GM18907 (cell line): ENCODE results near the gene IRF8.
"Not testable (repeated sequence)": the region's sequence is repeated elsewhere in the genome, so short reads cannot be mapped to it uniquely, and the experiment has no call there.

Experiments
- ATAC-seq: cut with Tn5 transposase; IDR thresholded peaks from one replicate; pipeline ENCODE4 v1.9.1; 2021; ENCODE audit warnings: mild to moderate bottlenecking, moderate library complexity; ENCODE audit not compliant: unreplicated experiment

IRF8 gene

DNA sequence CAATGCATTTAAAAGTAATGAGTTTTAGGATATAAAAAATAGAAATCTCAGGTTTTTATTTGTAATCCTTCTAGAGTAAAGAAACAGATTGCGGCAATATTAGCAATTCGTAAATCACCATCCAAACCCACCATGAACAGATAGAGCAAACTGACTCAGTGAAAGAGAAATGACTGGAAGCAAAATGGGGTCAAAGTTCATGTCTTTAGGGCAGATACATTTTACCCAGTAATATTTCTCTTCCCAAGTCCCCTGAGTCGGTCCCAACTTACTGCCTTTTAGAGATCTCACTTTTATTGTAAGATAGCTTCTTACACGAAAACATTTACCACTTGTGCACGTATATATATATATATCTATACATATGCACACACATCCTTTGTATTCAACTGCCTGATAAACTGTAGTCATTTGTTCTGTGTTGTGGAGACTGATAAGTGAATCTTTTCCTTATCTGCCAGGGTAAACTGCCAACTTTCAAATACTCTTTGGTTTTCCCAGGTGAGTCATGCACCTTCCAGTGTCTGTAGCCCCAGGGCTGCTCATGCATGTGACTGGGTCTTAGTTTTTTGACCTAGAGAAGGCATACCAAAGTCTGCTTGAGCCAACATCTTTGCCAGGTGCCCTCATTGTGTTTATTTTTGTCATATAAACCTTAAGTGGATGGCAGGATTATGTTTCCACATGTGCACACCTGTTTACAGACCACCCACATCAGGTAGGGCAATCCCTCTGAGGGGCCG is 7.8 kb upstream of the IRF8 start:
- no peak for ATAC-seq

DNA sequence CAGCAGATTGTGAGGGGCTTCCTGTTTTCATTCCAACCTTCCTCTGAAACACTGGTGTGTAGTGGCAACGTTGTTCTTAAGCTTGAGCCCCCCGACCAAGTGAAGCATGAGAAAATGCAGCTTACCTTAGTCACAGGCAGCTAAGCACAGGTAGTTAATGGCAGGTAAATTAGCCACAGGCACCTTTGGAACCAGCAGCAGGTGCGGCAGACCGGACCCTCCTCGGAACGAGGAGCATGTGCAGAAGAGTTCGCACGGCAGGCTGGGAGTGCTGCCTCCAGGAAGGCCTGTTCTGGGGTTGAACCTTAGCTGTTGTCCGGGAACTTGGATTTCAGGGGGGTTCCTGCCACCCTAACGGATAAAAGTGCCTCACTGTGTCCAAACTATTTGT is 7.2 kb upstream of the IRF8 start:
- no peak for ATAC-seq

- no peak for ATAC-seq
Observed at GRCh38 chr16:85892760-85893159, 6.2 kb upstream of the IRF8 start.

DNA sequence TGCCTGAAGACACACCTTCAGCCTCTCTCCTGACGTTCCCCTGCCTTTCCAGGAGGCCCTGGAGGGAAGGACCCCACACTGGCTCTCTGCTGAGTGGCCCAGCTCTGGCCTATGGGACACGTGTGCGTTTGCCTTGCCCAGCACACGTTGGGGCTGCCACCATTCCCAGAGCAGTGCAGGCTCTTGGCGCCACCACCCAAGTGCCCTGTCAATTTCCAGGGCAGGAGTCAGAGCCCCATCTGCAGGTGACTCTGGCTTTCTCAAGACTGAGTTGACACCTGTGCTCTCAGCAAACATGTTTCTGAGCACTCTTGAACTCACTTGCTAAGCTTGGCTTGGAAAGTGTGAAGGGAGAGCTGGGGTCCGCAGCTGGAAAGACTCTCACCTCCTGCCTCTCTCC is 4.7 kb upstream of the IRF8 start:
- ATAC-seq: no peak

- ATAC-seq: no peak
Observed at GRCh38 chr16:85897382-85897781, 1.6 kb upstream of the IRF8 start.

GRCh38 chr16:85899444-85899843 is 482 bp downstream of the IRF8 start:
- ATAC-seq: no peak

DNA sequence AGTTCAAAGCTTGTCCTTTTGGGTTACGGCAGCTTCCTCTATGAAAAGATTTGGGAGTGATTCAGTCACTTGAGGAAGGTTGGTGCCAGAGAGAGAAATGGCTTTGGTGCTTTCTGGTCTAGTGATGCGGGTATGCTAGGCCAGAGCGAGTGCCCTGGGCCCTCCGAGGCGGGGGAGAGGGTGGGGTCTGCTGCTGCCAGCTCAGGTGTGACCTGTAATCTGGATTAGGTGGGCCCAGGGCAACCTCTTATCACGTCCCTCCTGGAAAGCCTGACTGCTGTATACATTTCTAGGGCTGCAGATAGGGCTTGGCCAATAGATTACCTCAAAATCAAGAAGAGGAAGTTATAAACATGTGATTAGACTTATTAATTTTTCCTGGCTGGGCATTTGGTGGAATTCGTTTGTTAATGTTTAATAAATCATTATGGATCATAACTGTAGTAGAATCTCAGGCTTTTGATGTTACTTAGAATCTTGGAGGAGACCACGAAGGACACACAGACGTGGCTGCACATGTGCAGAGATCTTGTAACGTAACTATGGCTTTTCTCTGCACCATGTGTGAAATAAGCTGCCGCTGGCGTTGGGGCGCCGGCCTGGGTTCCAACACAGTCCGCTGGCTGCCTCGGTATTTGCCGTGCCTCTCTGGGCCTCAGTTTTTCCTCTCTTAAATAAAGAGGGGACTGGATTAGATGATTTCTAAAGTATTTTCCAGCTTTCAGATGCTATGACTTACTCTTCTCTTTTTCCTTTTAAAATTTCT is 1.2 kb downstream of the IRF8 start:
- no peak for ATAC-seq

DNA sequence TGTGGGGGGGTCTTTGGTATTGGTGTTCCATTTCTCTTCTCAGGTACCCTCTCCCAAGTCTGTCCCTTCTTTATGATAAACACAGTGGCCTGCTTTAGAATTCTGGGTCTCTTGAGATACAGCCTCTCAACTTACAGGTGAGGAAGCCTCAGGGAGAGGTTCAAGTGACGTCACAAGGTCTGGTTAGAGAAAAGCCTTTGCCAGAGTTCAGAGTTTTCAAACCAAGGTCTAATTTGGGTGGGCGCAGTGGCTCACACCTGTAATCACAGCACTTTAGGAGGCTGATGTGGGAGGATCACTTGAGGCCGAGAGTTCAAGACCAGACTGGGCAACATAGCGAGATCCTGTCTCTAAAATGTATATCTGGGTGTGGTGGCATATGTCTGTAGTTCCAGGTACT is 2.1 kb downstream of the IRF8 start:
- ATAC-seq: no peak

DNA sequence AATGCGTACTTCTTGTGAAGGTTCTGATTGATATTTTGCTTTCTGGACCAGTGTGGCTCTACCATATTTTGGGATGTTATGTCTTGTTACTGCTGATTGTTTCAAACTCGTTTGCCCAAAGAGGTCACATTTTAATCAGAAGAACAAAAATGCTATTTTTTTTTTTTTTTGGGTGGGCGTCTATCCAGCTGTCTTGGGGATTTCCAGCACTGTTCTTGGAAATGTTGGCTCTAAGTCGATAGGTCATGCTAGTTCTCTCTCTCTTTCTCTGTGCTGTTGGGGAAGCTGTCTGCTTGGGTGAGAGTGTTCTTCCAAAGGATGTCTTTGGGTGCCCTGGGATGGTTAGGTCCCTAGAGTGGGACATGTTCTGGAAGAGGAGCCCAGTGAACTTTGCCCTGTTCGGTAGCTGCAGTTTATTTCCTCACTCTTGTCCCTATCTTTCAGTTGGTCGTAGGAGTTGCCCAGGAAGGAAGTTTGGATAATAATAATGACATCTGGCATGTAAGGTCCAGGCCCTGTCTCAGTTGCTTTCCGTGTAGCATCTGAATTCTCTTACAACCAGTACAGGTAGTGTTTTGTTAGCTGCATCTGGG is 2.9 kb downstream of the IRF8 start:
- ATAC-seq: peak; percentile 2

DNA sequence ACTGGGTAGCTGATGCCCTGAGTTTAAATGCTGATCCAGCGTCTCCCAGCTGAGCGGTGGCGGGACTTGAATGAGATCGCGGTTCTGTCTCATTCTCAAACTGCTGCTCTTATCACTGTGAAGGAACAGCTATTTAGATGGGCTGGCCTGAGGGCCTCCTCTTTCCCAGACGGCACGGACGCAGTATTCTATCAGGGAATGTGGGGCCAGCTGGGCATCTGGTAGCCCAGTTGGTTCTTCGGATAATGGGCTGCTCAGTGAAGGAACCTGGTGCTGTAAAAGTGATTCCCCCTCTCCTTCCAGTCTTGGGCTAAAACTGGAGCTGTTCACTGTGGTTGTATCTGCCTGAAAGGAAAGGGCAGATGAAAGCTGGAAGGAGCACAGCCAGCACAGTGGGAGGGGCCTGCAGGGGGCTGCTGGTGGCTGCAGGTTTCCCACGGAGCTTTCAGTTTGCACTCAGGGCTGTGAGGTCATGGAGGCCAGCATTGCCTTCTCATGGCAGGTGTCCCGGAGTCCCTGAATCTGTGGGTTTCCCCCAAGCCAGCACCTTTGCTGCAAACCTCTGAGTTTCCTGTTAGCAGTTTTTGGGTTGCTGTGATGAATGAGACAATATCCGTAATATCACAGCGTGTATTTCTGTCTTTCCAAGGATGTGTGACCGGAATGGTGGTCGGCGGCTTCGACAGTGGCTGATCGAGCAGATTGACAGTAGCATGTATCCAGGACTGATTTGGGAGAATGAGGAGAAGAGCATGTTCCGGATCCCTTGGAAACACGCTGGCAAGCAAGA is 3.6 kb downstream of the IRF8 start:
- peak; percentile 69 for ATAC-seq

GRCh38 chr16:85903559-85903958 is 4.6 kb downstream of the IRF8 start:
- ATAC-seq: peak; percentile 45

DNA sequence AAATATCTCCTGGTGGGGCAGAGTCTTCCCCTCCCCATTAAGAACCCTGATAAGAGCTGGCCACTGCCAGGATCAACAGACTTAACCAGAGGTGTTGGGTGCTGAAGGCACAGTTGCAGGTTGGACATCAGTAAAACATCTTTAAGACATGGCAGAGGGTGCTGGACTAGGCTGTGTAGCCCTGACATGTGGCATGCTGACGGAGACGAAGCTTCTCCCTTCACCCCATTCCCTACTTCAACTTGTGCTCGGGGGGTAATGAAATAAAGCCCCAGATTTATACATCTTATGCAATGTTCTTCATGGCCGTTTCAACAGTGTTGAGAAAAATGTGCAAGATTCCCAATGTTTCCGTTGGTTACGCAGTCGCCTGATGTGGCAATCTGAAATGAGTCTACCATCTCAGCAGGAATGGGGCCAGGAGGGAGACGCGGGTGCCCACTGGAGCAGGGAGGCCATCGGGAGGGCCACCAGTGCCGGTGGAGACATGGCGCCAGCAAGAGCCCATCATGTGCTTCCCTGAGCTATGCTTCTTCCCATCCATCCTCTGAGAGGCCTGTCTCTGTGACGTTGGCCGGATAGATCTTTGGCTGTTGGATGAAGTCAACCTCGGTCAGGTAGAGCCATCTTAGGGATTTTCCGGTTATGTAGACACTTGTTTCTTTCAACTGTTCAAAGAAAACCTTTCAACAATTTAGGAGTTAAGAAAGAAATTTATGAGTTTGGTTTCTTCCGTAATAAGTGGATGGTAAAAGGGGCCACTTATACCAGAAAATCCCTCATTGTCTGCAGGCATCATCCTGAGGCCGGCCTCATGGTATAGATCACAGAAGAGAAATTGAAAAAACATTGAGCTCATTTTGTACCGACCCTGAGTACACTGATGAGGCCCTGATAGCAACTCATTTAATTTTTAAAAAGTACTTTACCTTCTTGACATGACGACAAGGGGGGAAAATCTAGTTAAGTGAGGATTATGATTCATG is 6.4 kb downstream of the IRF8 start:
- ATAC-seq: no peak

- no peak for ATAC-seq
Observed at GRCh38 chr16:85906349-85906748, 7.4 kb downstream of the IRF8 start.

DNA sequence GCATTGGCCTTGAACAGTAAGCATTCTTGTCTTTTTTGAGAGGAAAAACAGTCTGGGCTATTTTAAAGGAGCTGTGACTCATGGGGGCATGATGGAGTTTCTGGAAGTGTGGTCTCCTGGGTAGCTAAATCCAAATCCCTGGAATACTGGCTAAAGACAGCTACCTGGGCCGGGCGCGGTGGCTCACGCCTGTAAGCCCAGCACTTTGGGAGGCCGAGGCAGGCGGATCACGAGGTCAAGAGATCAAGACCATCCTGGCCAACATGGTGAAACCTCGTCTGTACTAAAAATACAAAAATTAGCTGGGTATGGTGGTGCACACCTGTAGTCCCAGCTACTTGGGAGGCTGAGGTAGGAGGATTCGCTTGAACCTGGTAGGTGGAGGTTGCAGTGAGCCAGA is 8.3 kb downstream of the IRF8 start:
- not testable (repeated sequence) for ATAC-seq

DNA sequence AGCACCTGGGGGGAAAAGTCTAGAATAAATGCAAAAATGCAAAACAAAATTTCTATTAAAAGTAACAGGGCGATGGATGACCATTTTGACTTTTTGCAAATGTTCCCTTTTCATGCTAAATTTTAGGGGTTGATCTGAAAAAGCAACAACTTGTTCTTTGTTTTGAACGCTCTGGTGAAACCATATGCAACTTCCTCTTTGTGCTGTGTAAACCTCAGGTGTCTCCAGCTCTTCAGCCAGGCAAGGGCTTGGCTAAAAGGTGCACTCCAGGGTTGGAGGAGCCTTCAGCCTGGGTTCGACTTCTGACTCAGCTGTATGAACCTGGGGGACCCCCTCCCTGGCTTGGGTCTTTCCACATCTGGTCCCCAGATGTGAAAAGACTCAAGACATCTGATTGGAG is 9.5 kb downstream of the IRF8 start:
- ATAC-seq: no peak

- no peak for ATAC-seq
Observed at GRCh38 chr16:85908889-85909589, 10.1 kb downstream of the IRF8 start.

- ATAC-seq: no peak
Observed at GRCh38 chr16:85909932-85910853, 11.2 kb downstream of the IRF8 start.

GRCh38 chr16:85910854-85911247 is 11.9 kb downstream of the IRF8 start:
- ATAC-seq: no peak
